H1 (cell line): ENCODE results near the gene EXT2. TPM values are rescaled to one million over a fixed set of nuclear protein-coding genes. Genes with fewer than 3 reads are reported as not detected.

Experiments
- CTCF ChIA-PET: fragments of 300-600 bp; sonication (Branson Sonifier 250); formaldehyde crosslinking; loops from one replicate; lab custom pipeline; 2021; ENCODE audit not compliant: partially characterized antibody; lab: Charles Lee
- POLR2A ChIA-PET: fragments of 300-600 bp; sonication (Branson Sonifier 250); formaldehyde crosslinking; loops from one replicate; lab custom pipeline; 2021; ENCODE audit warnings: inconsistent platforms; ENCODE audit not compliant: partially characterized antibody; lab: Charles Lee
- DNase-seq, 2 experiments: peaks; one replicate each; pipeline versions ENCODE4 v3.0.0 to v3.0.0-alpha.2; 2010 to 2022; ENCODE audit warnings: low spot score in 2 of 2, low read depth in 1 of 2, mixed read lengths in 1 of 2
- FAIRE-seq: peaks from 2 replicates; lab custom pipeline; 2011; peaks lifted over from hg19 to GRCh38; lab: Jason Lieb, UNC
- H2AFZ ChIP-seq: 2 replicates; pipeline ENCODE4 v1.8.1; 2012; ENCODE audit warnings: low read length, inconsistent platforms
- H2AK5ac ChIP-seq: 2 replicates; pipeline ENCODE4 v1.6.1; 2013; ENCODE audit warnings: low read depth, low read length
- H2BK120ac ChIP-seq: replicated peaks from 2 replicates; pipeline ENCODE3; 2013; ENCODE audit warnings: low read depth, low read length, inconsistent platforms
- H2BK12ac ChIP-seq: 2 replicates; pipeline ENCODE4 v1.6.1; 2013; ENCODE audit warnings: low read depth, low read length
- H2BK15ac ChIP-seq: 2 replicates; pipeline ENCODE4 v1.6.1; 2013; ENCODE audit warnings: low read length
- H2BK20ac ChIP-seq: 2 replicates; pipeline ENCODE4 v1.6.1; 2013; ENCODE audit warnings: low read length
- H2BK5ac ChIP-seq: 2 replicates; pipeline ENCODE4 v1.6.1; 2013; ENCODE audit warnings: low read depth, low read length
- H3K14ac ChIP-seq: 2 replicates; pipeline ENCODE4 v1.6.1; 2013; ENCODE audit warnings: inconsistent platforms; ENCODE audit not compliant: insufficient read length
- H3K18ac ChIP-seq: 2 replicates; pipeline ENCODE4 v1.6.1; 2013; ENCODE audit warnings: low read length; ENCODE audit errors: extremely low read depth
- H3K23ac ChIP-seq: 2 replicates; pipeline ENCODE4 v1.6.1; 2013; ENCODE audit warnings: inconsistent platforms; ENCODE audit not compliant: insufficient read length
- H3K23me2 ChIP-seq: 2 replicates; pipeline ENCODE4 v1.6.1; 2013; ENCODE audit warnings: low read depth, low read length
- H3K27ac ChIP-seq: 2 replicates; pipeline ENCODE4 v1.6.1; 2011; ENCODE audit warnings: low read depth, low read length, inconsistent platforms
- H3K27me3 ChIP-seq, 4 experiments: replicated peaks in 1 of 4; 1 replicate in 1 of 4; 2 replicates in 3 of 4; pipeline versions ENCODE4 v1.6.1 to v1.8.1; 2011 to 2013; ENCODE audit warnings: low read length in 3 of 4, mild to moderate bottlenecking in 3 of 4, inconsistent platforms in 2 of 4, mixed read lengths in 2 of 4, moderate library complexity in 1 of 4; ENCODE audit not compliant: control insufficient read depth in 3 of 4, insufficient read depth in 3 of 4; ENCODE audit errors: extremely low read depth in 1 of 4
- H3K36me3 ChIP-seq, 4 experiments: 2 replicates each; pipeline versions ENCODE4 v1.6.1 to v1.8.1; 2011 to 2013; ENCODE audit warnings: mild to moderate bottlenecking in 4 of 4, low read length in 3 of 4, moderate library complexity in 2 of 4, control low read depth in 1 of 4, inconsistent platforms in 1 of 4; ENCODE audit not compliant: insufficient read depth in 4 of 4, control insufficient read depth in 2 of 4
- H3K4ac ChIP-seq: replicated peaks from 2 replicates; pipeline ENCODE3; 2013; ENCODE audit warnings: low read length, low read depth, mixed read lengths, inconsistent platforms; ENCODE audit not compliant: insufficient read length
- H3K4me1 ChIP-seq, 4 experiments: replicated peaks in 1 of 4; 1 replicate in 1 of 4; 2 replicates in 3 of 4; pipeline versions ENCODE4 v1.6.1 to v1.8.1; 2011 to 2013; ENCODE audit warnings: low read length in 3 of 4, inconsistent platforms in 2 of 4, mixed read lengths in 1 of 4; ENCODE audit not compliant: insufficient read depth in 4 of 4, control insufficient read depth in 3 of 4
- H3K4me2 ChIP-seq, 2 experiments: 2 replicates each; pipeline versions ENCODE4 v1.6.1 to v1.8.1; 2011 to 2013; ENCODE audit warnings: low read depth in 2 of 2, low read length in 2 of 2, control low read depth in 1 of 2, inconsistent platforms in 1 of 2, mild to moderate bottlenecking in 1 of 2; ENCODE audit not compliant: insufficient read depth in 1 of 2
- H3K4me3 ChIP-seq, 4 experiments: fragments of 200-600, 300-600 bp in 1 of 4; sonication (generic), shearing (Covaris generic), sonication (Bioruptor Twin) in 1 of 4; 2 replicates each; pipeline versions ENCODE4 v1.5.1 to v1.8.1; 2011 to 2016; ENCODE audit warnings: low read length in 4 of 4, low read depth in 3 of 4, control low read depth in 2 of 4, inconsistent platforms in 2 of 4, mild to moderate bottlenecking in 2 of 4, mixed read lengths in 1 of 4, moderate library complexity in 1 of 4; ENCODE audit not compliant: insufficient read depth in 2 of 4; ENCODE audit errors: extremely low read depth in 1 of 4
- H3K56ac ChIP-seq: replicated peaks from 2 replicates; pipeline ENCODE3; 2013; ENCODE audit warnings: low read depth, mild to moderate bottlenecking, mixed read lengths, low read length, inconsistent platforms; ENCODE audit not compliant: insufficient read length
- H3K79me1 ChIP-seq: 2 replicates; pipeline ENCODE4 v1.6.1; 2013; ENCODE audit warnings: low read depth, low read length, control low read depth
- H3K79me2 ChIP-seq, 2 experiments: 2 replicates each; pipeline versions ENCODE4 v1.6.1 to v1.8.1; 2012 to 2013; ENCODE audit warnings: low read length in 2 of 2, mild to moderate bottlenecking in 2 of 2, inconsistent platforms in 1 of 2; ENCODE audit not compliant: insufficient read depth in 2 of 2, control insufficient read depth in 1 of 2
- H3K9ac ChIP-seq, 4 experiments: replicated peaks in 1 of 4; 1 replicate in 1 of 4; 2 replicates in 3 of 4; pipeline versions ENCODE4 v1.6.1 to v1.8.1; 2011 to 2013; ENCODE audit warnings: low read depth in 3 of 4, low read length in 3 of 4, control low read depth in 2 of 4, mild to moderate bottlenecking in 2 of 4, moderate library complexity in 2 of 4, inconsistent platforms in 1 of 4; ENCODE audit errors: extremely low read depth in 1 of 4
- H3K9me3 ChIP-seq, 2 experiments: 2 replicates each; pipeline versions ENCODE4 v1.6.1 to v1.8.1; 2012 to 2013; ENCODE audit warnings: mild to moderate bottlenecking in 2 of 2, moderate library complexity in 2 of 2, control low read depth in 1 of 2, inconsistent platforms in 1 of 2, low read depth in 1 of 2, low read length in 1 of 2, mixed read lengths in 1 of 2; ENCODE audit not compliant: insufficient read depth in 2 of 2
- H4K20me1 ChIP-seq, 2 experiments: replicated peaks in 1 of 2; 2 replicates each; pipeline versions ENCODE3 to v1.8.1; 2011 to 2013; ENCODE audit warnings: inconsistent platforms in 2 of 2, low read length in 2 of 2, mild to moderate bottlenecking in 1 of 2; ENCODE audit not compliant: insufficient read depth in 2 of 2, control insufficient read depth in 1 of 2
- H4K5ac ChIP-seq: 2 replicates; pipeline ENCODE4 v1.6.1; 2013; ENCODE audit warnings: low read length, low read depth, mixed read lengths, inconsistent platforms; ENCODE audit not compliant: insufficient read length
- H4K8ac ChIP-seq: 2 replicates; pipeline ENCODE4 v1.8.0; 2013; ENCODE audit warnings: mild to moderate bottlenecking, moderate library complexity, low read length, inconsistent platforms; ENCODE audit not compliant: insufficient read depth; ENCODE audit errors: extremely low read depth
- H4K91ac ChIP-seq: replicated peaks from 2 replicates; pipeline ENCODE3; 2013; ENCODE audit warnings: low read length, mixed read lengths, inconsistent platforms; ENCODE audit not compliant: insufficient read length
- BACH1 ChIP-seq: IDR thresholded peaks from 2 replicates; pipeline ENCODE4 v1.6.1; 2012; ENCODE audit warnings: low read length, improper control_type of control experiment
- GABPA ChIP-seq: IDR thresholded peaks from 2 replicates; pipeline ENCODE4 v1.6.1; 2011; ENCODE audit warnings: mild to moderate bottlenecking, low read length, moderate library complexity, borderline replicate concordance; ENCODE audit not compliant: insufficient read depth
- GTF2F1 ChIP-seq: IDR thresholded peaks from 2 replicates; pipeline ENCODE4 v1.6.1; 2012; ENCODE audit warnings: low read depth, low read length, improper control_type of control experiment, borderline replicate concordance
- RAD21 ChIP-seq, 2 experiments: IDR thresholded peaks in 1 of 2; conservative IDR thresholded peaks in 1 of 2; 2 replicates each; pipeline ENCODE4 v1.6.1; 2011; ENCODE audit warnings: low read depth in 2 of 2, low read length in 2 of 2, improper control_type of control experiment in 1 of 2, inconsistent platforms in 1 of 2, mild to moderate bottlenecking in 1 of 2, moderate library complexity in 1 of 2
- SIX5 ChIP-seq: IDR thresholded peaks from 2 replicates; pipeline ENCODE4 v1.6.1; 2011; ENCODE audit warnings: mild to moderate bottlenecking, low read depth, low read length
- USF2 ChIP-seq: IDR thresholded peaks from 2 replicates; pipeline ENCODE4 v1.6.1; 2011; ENCODE audit warnings: low read length, improper control_type of control experiment
- WGBS, 2 experiments: shearing (Covaris generic) in 1 of 2; methylation state at CpG; one replicate each; pipeline versions ENCODE4 v1.1.6 to v1.1.7; 2013 to 2015; ENCODE audit warnings: low lambda C conversion rate in 2 of 2, mixed read lengths in 2 of 2, inconsistent platforms in 1 of 2, low coverage in 1 of 2, missing lambda C conversion rate in 1 of 2; ENCODE audit not compliant: insufficient replicate concordance in 2 of 2, insufficient coverage in 1 of 2, insufficient read length in 1 of 2; ENCODE audit errors: extremely low coverage in 1 of 2, missing lambda C conversion rate in 1 of 2; 5-methylcytosine and 5-hydroxymethylcytosine counted together
- polyA plus RNA-seq, 7 experiments: library from polyadenylated mRNA; depleted of rRNA in 3 of 7; stranded (reverse) in 5 of 7; unstranded in 2 of 7; fragments of >200 nt in 5 of 7; fragments of 200-250 nt in 2 of 7; gene quantifications; 1 replicate in 5 of 7; 2 replicates in 1 of 7; 4 replicates in 1 of 7; pipeline versions ENCODE4 v1.2.1 to v1.2.3, GENCODE V29; 2011 to 2013; ENCODE audit warnings: missing spikeins in 2 of 7, mixed read lengths in 2 of 7
- total RNA-seq: library from RNA; stranded (reverse); fragmentation: NEBNext Ultra II Directional; extraction: Animal tissue kit (Norgen Biotek cat#: 25700); gene quantifications from 2 replicates; pipeline ENCODE4 v1.2.1, GENCODE V29; 2021

EXT2 gene
- total and polyA plus RNA-seq, 2 of the 8 experiments (the other 6 are each of a cell fraction or from before 2014, with no cell fraction given): 29.8 to 42.8 TPM

DNA sequence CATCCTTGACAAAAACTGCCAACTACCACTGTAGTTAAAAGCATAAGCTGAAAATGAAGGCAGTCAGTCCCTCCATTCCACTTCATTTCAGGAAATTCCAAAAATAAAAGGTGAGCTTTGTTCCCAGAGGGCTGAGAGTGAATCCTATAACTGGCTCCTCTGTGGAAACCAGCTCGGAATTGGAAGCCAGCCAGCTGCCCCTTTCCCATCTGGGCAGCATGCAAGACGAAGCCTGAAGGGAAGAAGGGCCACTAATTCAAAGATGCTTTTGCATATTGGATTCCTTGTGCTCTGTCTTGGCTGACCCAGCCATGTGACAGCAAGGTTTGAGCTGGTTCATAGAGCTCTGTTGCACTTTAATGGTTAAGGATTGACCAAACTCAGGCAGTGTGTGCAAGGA is 131.0 kb downstream of the EXT2 start:
- no peak overlapping the region for H3K27ac ChIP-seq
- H3K4me1 ChIP-seq: peaks cover 0 to 4% (median 0%) of the 10 kb centered on the region in 4 experiments; a peak in 1 of 7 replicates
- no peaks in the 10 kb centered on the region for H4K20me1 ChIP-seq
- WGBS, 2 experiments: 80% methylated on average over 2 of the region's 2 CpGs; no CpG with 5 or more reads in 1 of the 2 experiments
- H2AFZ ChIP-seq: no peak overlapping the region
- H2AK5ac ChIP-seq: no peak overlapping the region
- H2BK20ac ChIP-seq: no peak overlapping the region
- FAIRE-seq: no peak
- H3K79me1 ChIP-seq: no peaks in the 10 kb centered on the region; the same call in 1 of the 2 replicates
- H2BK15ac ChIP-seq: no peak overlapping the region
- H2BK12ac ChIP-seq: no peak overlapping the region
- DNase-seq: no peak
- H3K56ac ChIP-seq: no peak overlapping the region
- no peak overlapping the region for H2BK5ac ChIP-seq
- H3K79me2 ChIP-seq: no peaks in the 10 kb centered on the region
- H3K36me3 ChIP-seq: no peaks in the 10 kb centered on the region
- no peak overlapping the region for H3K4ac ChIP-seq
- no peak overlapping the region for H3K9ac ChIP-seq
- no peak overlapping the region for H3K4me3 ChIP-seq
- H3K9me3 ChIP-seq: no peaks in the 10 kb centered on the region
- no peak overlapping the region for H3K4me2 ChIP-seq
- CTCF ChIA-PET: interaction anchor here (0.7 to 2.3 kb wide), 7 partner anchors 9 to 186 kb away, joined by 3 to 6 read pairs (median 4); no protein-coding TSS in a partner anchor
- H2BK120ac ChIP-seq: no peak overlapping the region
- no peaks in the 10 kb centered on the region for H3K27me3 ChIP-seq
- POLR2A ChIA-PET: no interaction called here
- H4K5ac ChIP-seq: no peak overlapping the region
- H4K91ac ChIP-seq: no peak overlapping the region
- H3K18ac ChIP-seq: no peak overlapping the region
- H3K14ac ChIP-seq: no peak overlapping the region
- H3K23ac ChIP-seq: no peak overlapping the region
- H3K23me2 ChIP-seq: no peaks in the 10 kb centered on the region
- no peak overlapping the region for H4K8ac ChIP-seq
- TF ChIP-seq RAD21 (IDR thresholded peaks at IDR 0.05 in 1 of 2, conservative IDR thresholded peaks at IDR 0.05 in 1 of 2; ENCODE audit: low read depth in 2 of 2, low read length in 2 of 2) (no peak), BACH1 (no peak), SIX5 (no peak), GABPA (no peak), GTF2F1 (no peak), USF2 (no peak)
